Head of caudate nucleus (tissue), 42 donors: ENCODE results near the gene FBXO21.
"Not testable (repeated sequence)": the region's sequence is repeated elsewhere in the genome, so short reads cannot be mapped to it uniquely, and the experiment has no call there.

Experiments
- DNase-seq, 42 donors: peaks; one replicate each; pipeline versions ENCODE4 v3.0.0 to v3.0.0-alpha.2; 2020 to 2021; ENCODE audit warnings: mixed read lengths in 7 of 42
- intact Hi-C: fragments of 100-400 bp; cut with DNase I; formaldehyde crosslinking; loops from one replicate; pipeline ENCODE4 v1.15.0; 2022

The FBXO21 gene

GRCh38 chr12:117208206-117208605 lies 17.9 kb upstream of the FBXO21 start:
- intact Hi-C loops = no loop called here
- DNase-seq = no peak

GRCh38 chr12:117207675-117208074 lies 17.4 kb upstream of the FBXO21 start:
- intact Hi-C loops = no loop called here
- no peak for DNase-seq

- no peak for DNase-seq
- intact Hi-C loops = no loop called here
Observed at GRCh38 chr12:117202556-117202955, 12.3 kb upstream of the FBXO21 start.

GRCh38 chr12:117202033-117202432 lies 11.8 kb upstream of the FBXO21 start:
- peak in 1 of 42 donors; percentile 16 for DNase-seq
- intact Hi-C loops = no loop called here

- DNase-seq = peak in 2 of 42 donors; percentile 0 to 15
- intact Hi-C loops = not testable (repeated sequence)
Observed at GRCh38 chr12:117199956-117200744, 9.9 kb upstream of the FBXO21 start.

- peak in 2 of 42 donors; percentile 3 to 10 for DNase-seq
- intact Hi-C loops = not testable (repeated sequence)
Observed at GRCh38 chr12:117196334-117196733, 6.1 kb upstream of the FBXO21 start.

- peak in 39 of 42 donors; percentile 15 to 81 (median 52) for DNase-seq
- intact Hi-C loops = not testable (repeated sequence)
Observed at GRCh38 chr12:117195027-117195426, 4.8 kb upstream of the FBXO21 start.

- intact Hi-C loops = no loop called here
- peak in 1 of 42 donors; percentile 7 for DNase-seq
Observed at GRCh38 chr12:117193903-117194302, 3.6 kb upstream of the FBXO21 start.

- DNase-seq = peak in 3 of 42 donors; percentile 12 to 37 (median 30)
- intact Hi-C loops = not testable (repeated sequence)
Observed at GRCh38 chr12:117192581-117192980, 2.3 kb upstream of the FBXO21 start.

GRCh38 chr12:117192057-117192456 lies 1.8 kb upstream of the FBXO21 start:
- peak in 1 of 42 donors; percentile 7 for DNase-seq
- intact Hi-C loops = no loop called here

- peak in 37 of 42 donors; percentile 14 to 71 (median 42) for DNase-seq
- intact Hi-C loops = no loop called here
Observed at GRCh38 chr12:117189725-117190209, 503 bp downstream of the FBXO21 start.

GRCh38 chr12:117188961-117189724 lies 1.1 kb downstream of the FBXO21 start:
- DNase-seq = peak in 37 of 42 donors; percentile 10 to 76 (median 48)
- intact Hi-C loops = no loop called here

GRCh38 chr12:117188121-117188665 lies 2.1 kb downstream of the FBXO21 start:
- peak in 2 of 42 donors; percentile 14 to 49 for DNase-seq
- intact Hi-C loops = no loop called here

GRCh38 chr12:117187421-117187820 lies 2.8 kb downstream of the FBXO21 start:
- peak in 1 of 42 donors; percentile 25 for DNase-seq
- intact Hi-C loops = no loop called here

GRCh38 chr12:117182866-117183265 lies 7.4 kb downstream of the FBXO21 start:
- intact Hi-C loops = no loop called here
- DNase-seq = peak in 1 of 42 donors; percentile 14

- intact Hi-C loops, DNase-seq: not testable (repeated sequence)
Observed at GRCh38 chr12:117181468-117181843, 8.8 kb downstream of the FBXO21 start.

GRCh38 chr12:117180758-117181467 lies 9.4 kb downstream of the FBXO21 start:
- no peak for DNase-seq
- intact Hi-C loops = no loop called here

- intact Hi-C loops = no loop called here
- no peak for DNase-seq
Observed at GRCh38 chr12:117178745-117179144, 11.5 kb downstream of the FBXO21 start.

- peak in 1 of 42 donors; percentile 20 for DNase-seq
Observed at GRCh38 chr12:117178301-117178700, 12.0 kb downstream of the FBXO21 start.

More at GRCh38 chr12:117178301-117178700, 12.0 kb downstream of the FBXO21 start:
- intact Hi-C loops = no loop called here
